HepG2 (cell line): ENCODE data around the gene TTLL4. TPM values are rescaled to one million over a fixed set of nuclear protein-coding genes. Genes with fewer than 3 reads are reported as not detected.

Experiments used
- ARHGAP35 ChIP-seq: sonication (generic); formaldehyde crosslinking; IDR thresholded peaks from 2 replicates; pipeline ENCODE4 v1.9.0; 2022; ENCODE audit warnings: mild to moderate bottlenecking, inconsistent platforms, moderate library complexity, missing genetic modification reagents, borderline replicate concordance
- CENPX ChIP-seq: sonication (generic); formaldehyde crosslinking; IDR thresholded peaks from 2 replicates; pipeline ENCODE4 v1.9.0; 2021; ENCODE audit warnings: mild to moderate bottlenecking, missing genetic modification reagents, moderate library complexity
- ELF3 ChIP-seq: IDR thresholded peaks from 2 replicates; pipeline ENCODE4 v1.6.1; 2016; ENCODE audit warnings: missing genetic modification reagents, missing compliant biosample characterization
- FOXA3 ChIP-seq: IDR thresholded peaks from 2 replicates; pipeline ENCODE4 v1.6.1; 2016; ENCODE audit warnings: missing genetic modification reagents, missing compliant biosample characterization
- KAT7 ChIP-seq: IDR thresholded peaks from 2 replicates; pipeline ENCODE4 v1.6.1; 2018; ENCODE audit warnings: borderline replicate concordance, missing compliant biosample characterization
- KDM6A ChIP-seq: IDR thresholded peaks from 2 replicates; pipeline ENCODE4 v1.6.1; 2016; ENCODE audit warnings: low read depth
- KLF11 ChIP-seq: IDR thresholded peaks from 2 replicates; pipeline ENCODE4 v1.6.1; 2016; ENCODE audit warnings: missing compliant biosample characterization
- KMT2A ChIP-seq: sonication (generic); formaldehyde crosslinking; IDR thresholded peaks from 2 replicates; pipeline ENCODE4 v1.4.0; 2020; ENCODE audit warnings: missing genetic modification reagents
- NR2F1 ChIP-seq, 2 experiments: fragments of 450-650 bp in 1 of 2; formaldehyde crosslinking in 1 of 2; IDR thresholded peaks; 2 replicates each; pipeline versions ENCODE4 v1.5.0 to v1.6.1; 2016 to 2020; ENCODE audit warnings: mild to moderate bottlenecking in 1 of 2, missing compliant biosample characterization in 1 of 2, missing genetic modification reagents in 1 of 2, moderate library complexity in 1 of 2
- PHF5A ChIP-seq: IDR thresholded peaks from one replicate; pipeline ENCODE4 v1.6.1; 2018; ENCODE audit warnings: low read depth, missing genetic modification reagents; ENCODE audit not compliant: unreplicated experiment
- PREB ChIP-seq: sonication (generic); formaldehyde crosslinking; IDR thresholded peaks from 2 replicates; pipeline ENCODE4 v1.4.0; 2020; ENCODE audit warnings: missing genetic modification reagents
- RARA ChIP-seq: IDR thresholded peaks from 2 replicates; pipeline ENCODE4 v1.6.1; 2016; ENCODE audit warnings: missing genetic modification reagents, missing compliant biosample characterization
- SALL1 ChIP-seq: sonication (generic); formaldehyde crosslinking; IDR thresholded peaks from 2 replicates; pipeline ENCODE4 v1.8.0; 2022; ENCODE audit warnings: mild to moderate bottlenecking, missing genetic modification reagents
- SMC3 ChIP-seq: IDR thresholded peaks from 2 replicates; pipeline ENCODE4 v1.6.1; 2011; ENCODE audit warnings: low read length, improper control_type of control experiment
- TOPORS ChIP-seq: sonication (generic); formaldehyde crosslinking; IDR thresholded peaks from 2 replicates; pipeline ENCODE4 v1.8.0; 2023; ENCODE audit warnings: mild to moderate bottlenecking, missing genetic modification reagents
- ZMYM2 ChIP-seq: sonication (generic); formaldehyde crosslinking; IDR thresholded peaks from 2 replicates; pipeline ENCODE4 v1.8.0; 2022; ENCODE audit warnings: mild to moderate bottlenecking, missing genetic modification reagents
- ZMYM3 ChIP-seq: sonication (generic); formaldehyde crosslinking; IDR thresholded peaks from 2 replicates; pipeline ENCODE4 v1.5.1; 2020; ENCODE audit warnings: mild to moderate bottlenecking, missing genetic modification reagents
- ZNF143 ChIP-seq: sonication (generic); formaldehyde crosslinking; IDR thresholded peaks from 2 replicates; pipeline ENCODE4 v1.4.0; 2020; ENCODE audit warnings: missing genetic modification reagents
- ZNF331 ChIP-seq: sonication (generic); formaldehyde crosslinking; IDR thresholded peaks from 2 replicates; pipeline ENCODE4 v1.4.0; 2020; ENCODE audit warnings: missing genetic modification reagents
- ZNF33B ChIP-seq: sonication (generic); formaldehyde crosslinking; IDR thresholded peaks from 2 replicates; pipeline ENCODE4 v1.5.1; 2020; ENCODE audit warnings: mild to moderate bottlenecking, missing genetic modification reagents
- ZNF788 ChIP-seq: sonication (generic); formaldehyde crosslinking; IDR thresholded peaks from 2 replicates; pipeline ENCODE4 v1.5.0; 2020; ENCODE audit warnings: mild to moderate bottlenecking, missing genetic modification reagents, borderline replicate concordance
- polyA plus RNA-seq, 8 experiments: library from polyadenylated mRNA; depleted of rRNA in 3 of 8; stranded (reverse) in 7 of 8; unstranded in 1 of 8; fragments of >200 nt; fragmentation: Illumina TruSeq in 4 of 8; extraction: Trizol in 4 of 8; gene quantifications; 2 replicates each; pipeline versions ENCODE4 v1.2.1 to v1.2.3, GENCODE V29; 2011 to 2016; ENCODE audit warnings: low read depth in 4 of 8, missing spikeins in 1 of 8, mixed read lengths in 1 of 8; ENCODE audit not compliant: insufficient read depth in 1 of 8
- total RNA-seq, 5 experiments: library from RNA; depleted of rRNA; stranded (reverse); fragments of >200 nt; fragmentation: Illumina TruSeq; extraction: Trizol; gene quantifications; 2 replicates each; pipeline ENCODE4 v1.2.3, GENCODE V29; 2016; ENCODE audit warnings: low read depth in 1 of 5
- TF ChIP-seq, protein P1 (sequence below): sonication (generic); formaldehyde crosslinking; IDR thresholded peaks from 2 replicates; pipeline ENCODE4 v1.5.1; 2020; ENCODE audit warnings: mild to moderate bottlenecking, missing genetic modification reagents, borderline replicate concordance
- TF ChIP-seq, protein P2 (sequence below): sonication (generic); formaldehyde crosslinking; IDR thresholded peaks from 2 replicates; pipeline ENCODE4 v1.4.0; 2020; ENCODE audit warnings: mild to moderate bottlenecking, missing genetic modification reagents

The TTLL4 gene
- total and polyA plus RNA-seq, 2 of the 13 experiments (the other 11 are each of a cell fraction or from before 2014, with no cell fraction given): 77.5 to 84.6 TPM

DNA sequence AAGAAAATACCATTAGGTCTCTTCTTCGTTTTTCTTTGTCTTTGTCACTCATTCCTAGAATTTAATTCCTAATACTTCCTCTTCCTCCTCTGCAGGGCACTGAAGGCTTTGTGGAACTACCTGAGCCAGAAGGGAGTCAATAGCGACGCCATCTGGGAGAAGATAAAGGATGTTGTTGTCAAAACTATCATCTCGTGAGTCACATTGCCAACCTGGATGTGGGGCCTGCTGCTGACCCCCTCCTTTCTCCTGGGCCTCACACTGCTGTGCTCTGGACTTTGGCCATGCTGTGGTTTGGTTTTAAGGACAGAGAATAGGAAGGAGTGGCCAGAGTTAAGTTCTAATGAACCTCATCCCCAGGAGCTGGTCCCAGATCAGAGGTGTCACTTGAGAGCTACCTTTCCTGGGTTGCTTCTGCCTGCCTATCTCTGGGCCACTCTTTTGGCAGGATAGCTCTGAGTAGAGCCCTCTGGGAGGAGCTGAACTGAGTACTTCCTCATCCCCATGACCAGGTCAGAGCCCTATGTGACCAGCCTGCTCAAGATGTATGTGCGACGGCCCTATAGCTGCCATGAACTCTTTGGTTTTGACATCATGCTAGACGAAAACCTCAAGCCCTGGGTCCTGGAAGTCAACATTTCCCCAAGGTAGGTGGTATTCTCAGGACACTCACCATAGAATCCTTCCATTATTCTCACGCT, 38.3 kb downstream of the TTLL4 start (continued):
- TF ChIP-seq KDM6A (CRISPR knock-in tag): peak; percentile 87
- TF ChIP-seq ARHGAP35 (CRISPR knock-in tag): 0 out of 2 replicates have a peak, but pooled peaks have one; percentile 13
- peak; percentile 92 for TF ChIP-seq SALL1 (CRISPR knock-in tag)
- TF ChIP-seq ZMYM2 (CRISPR knock-in tag): peak; percentile 59; the same call in 1 of the 2 replicates
- TF ChIP-seq ZNF331: peak; percentile 80; the same call in 1 of the 2 replicates
- peak; percentile 79; the same call in 1 of the 2 replicates for TF ChIP-seq ZNF788 (CRISPR knock-in tag)
- TF ChIP-seq ZNF143: peak; percentile 44; the same call in 1 of the 2 replicates
- TF ChIP-seq ZNF33B (CRISPR knock-in tag): no peak
- no peak for TF ChIP-seq PREB (CRISPR knock-in tag)
- peak in 1 of 2 experiments; percentile 30; a peak in 1 of 4 replicates for TF ChIP-seq NR2F1 (CRISPR knock-in tag; IDR thresholded peaks at IDR 0.05)
- peak; percentile 33; the same call in 1 of the 2 replicates for TF ChIP-seq KLF11 (CRISPR knock-in tag)
- TF ChIP-seq ZMYM3 (CRISPR knock-in tag): no peak; the same call in 1 of the 2 replicates
- peak; percentile 12; the same call in 1 of the 2 replicates for TF ChIP-seq KMT2A (CRISPR knock-in tag)
- peak; percentile 88 for TF ChIP-seq RARA
- no peak for TF ChIP-seq TOPORS (CRISPR knock-in tag)
- TF ChIP-seq ELF3 (CRISPR knock-in tag): peak; percentile 97
- peak; percentile 39 for TF ChIP-seq PHF5A (CRISPR knock-in tag)
- no peak for TF ChIP-seq CENPX (CRISPR knock-in tag)
- TF ChIP-seq, protein P1, sequence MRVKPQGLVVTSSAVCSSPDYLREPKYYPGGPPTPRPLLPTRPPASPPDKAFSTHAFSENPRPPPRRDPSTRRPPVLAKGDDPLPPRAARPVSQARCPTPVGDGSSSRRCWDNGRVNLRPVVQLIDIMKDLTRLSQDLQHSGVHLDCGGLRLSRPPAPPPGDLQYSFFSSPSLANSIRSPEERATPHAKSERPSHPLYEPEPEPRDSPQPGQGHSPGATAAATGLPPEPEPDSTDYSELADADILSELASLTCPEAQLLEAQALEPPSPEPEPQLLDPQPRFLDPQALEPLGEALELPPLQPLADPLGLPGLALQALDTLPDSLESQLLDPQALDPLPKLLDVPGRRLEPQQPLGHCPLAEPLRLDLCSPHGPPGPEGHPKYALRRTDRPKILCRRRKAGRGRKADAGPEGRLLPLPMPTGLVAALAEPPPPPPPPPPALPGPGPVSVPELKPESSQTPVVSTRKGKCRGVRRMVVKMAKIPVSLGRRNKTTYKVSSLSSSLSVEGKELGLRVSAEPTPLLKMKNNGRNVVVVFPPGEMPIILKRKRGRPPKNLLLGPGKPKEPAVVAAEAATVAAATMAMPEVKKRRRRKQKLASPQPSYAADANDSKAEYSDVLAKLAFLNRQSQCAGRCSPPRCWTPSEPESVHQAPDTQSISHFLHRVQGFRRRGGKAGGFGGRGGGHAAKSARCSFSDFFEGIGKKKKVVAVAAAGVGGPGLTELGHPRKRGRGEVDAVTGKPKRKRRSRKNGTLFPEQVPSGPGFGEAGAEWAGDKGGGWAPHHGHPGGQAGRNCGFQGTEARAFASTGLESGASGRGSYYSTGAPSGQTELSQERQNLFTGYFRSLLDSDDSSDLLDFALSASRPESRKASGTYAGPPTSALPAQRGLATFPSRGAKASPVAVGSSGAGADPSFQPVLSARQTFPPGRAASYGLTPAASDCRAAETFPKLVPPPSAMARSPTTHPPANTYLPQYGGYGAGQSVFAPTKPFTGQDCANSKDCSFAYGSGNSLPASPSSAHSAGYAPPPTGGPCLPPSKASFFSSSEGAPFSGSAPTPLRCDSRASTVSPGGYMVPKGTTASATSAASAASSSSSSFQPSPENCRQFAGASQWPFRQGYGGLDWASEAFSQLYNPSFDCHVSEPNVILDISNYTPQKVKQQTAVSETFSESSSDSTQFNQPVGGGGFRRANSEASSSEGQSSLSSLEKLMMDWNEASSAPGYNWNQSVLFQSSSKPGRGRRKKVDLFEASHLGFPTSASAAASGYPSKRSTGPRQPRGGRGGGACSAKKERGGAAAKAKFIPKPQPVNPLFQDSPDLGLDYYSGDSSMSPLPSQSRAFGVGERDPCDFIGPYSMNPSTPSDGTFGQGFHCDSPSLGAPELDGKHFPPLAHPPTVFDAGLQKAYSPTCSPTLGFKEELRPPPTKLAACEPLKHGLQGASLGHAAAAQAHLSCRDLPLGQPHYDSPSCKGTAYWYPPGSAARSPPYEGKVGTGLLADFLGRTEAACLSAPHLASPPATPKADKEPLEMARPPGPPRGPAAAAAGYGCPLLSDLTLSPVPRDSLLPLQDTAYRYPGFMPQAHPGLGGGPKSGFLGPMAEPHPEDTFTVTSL (CRISPR knock-in tag): peak; percentile 58; the same call in 1 of the 2 replicates
- TF ChIP-seq FOXA3 (CRISPR knock-in tag): peak; percentile 82
- TF ChIP-seq KAT7 (CRISPR knock-in tag): 0 out of 2 replicates have a peak, but pooled peaks have one; percentile 27
- peak; percentile 83 for TF ChIP-seq SMC3
- TF ChIP-seq, protein P2, sequence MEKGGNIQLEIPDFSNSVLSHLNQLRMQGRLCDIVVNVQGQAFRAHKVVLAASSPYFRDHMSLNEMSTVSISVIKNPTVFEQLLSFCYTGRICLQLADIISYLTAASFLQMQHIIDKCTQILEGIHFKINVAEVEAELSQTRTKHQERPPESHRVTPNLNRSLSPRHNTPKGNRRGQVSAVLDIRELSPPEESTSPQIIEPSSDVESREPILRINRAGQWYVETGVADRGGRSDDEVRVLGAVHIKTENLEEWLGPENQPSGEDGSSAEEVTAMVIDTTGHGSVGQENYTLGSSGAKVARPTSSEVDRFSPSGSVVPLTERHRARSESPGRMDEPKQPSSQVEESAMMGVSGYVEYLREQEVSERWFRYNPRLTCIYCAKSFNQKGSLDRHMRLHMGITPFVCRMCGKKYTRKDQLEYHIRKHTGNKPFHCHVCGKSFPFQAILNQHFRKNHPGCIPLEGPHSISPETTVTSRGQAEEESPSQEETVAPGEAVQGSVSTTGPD: no peak
